Endothelial cell (in vitro differentiated cells): ENCODE measurements around the gene FDX2. TPM values are rescaled to one million over a fixed set of nuclear protein-coding genes. Genes with fewer than 3 reads are reported as not detected.

Experiments
- DNase-seq: peaks from one replicate; pipeline ENCODE4 v3.0.0; 2021; ENCODE audit warnings: low spot score
- H3K27ac Mint-ChIP-seq: one replicate; pipeline ENCODE4 v1.8.0; 2021; ENCODE audit warnings: mixed read lengths, inconsistent platforms; ENCODE audit not compliant: unreplicated experiment
- H3K27me3 Mint-ChIP-seq: one replicate; pipeline ENCODE4 v1.8.0; 2021; ENCODE audit warnings: mild to moderate bottlenecking, moderate library complexity, mixed read lengths, inconsistent platforms; ENCODE audit not compliant: unreplicated experiment
- H3K36me3 Mint-ChIP-seq: one replicate; pipeline ENCODE4 v1.8.0; 2021; ENCODE audit warnings: mild to moderate bottlenecking, low read depth, mixed read lengths, inconsistent platforms; ENCODE audit not compliant: unreplicated experiment
- H3K4me1 Mint-ChIP-seq: one replicate; pipeline ENCODE4 v1.8.0; 2021; ENCODE audit warnings: mild to moderate bottlenecking, mixed read lengths, inconsistent platforms; ENCODE audit not compliant: unreplicated experiment
- H3K4me3 Mint-ChIP-seq: one replicate; pipeline ENCODE4 v1.8.0; 2021; ENCODE audit warnings: mild to moderate bottlenecking, mixed read lengths, inconsistent platforms; ENCODE audit not compliant: unreplicated experiment
- H3K9me3 Mint-ChIP-seq: one replicate; pipeline ENCODE4 v1.8.0; 2021; ENCODE audit warnings: mixed read lengths, inconsistent platforms; ENCODE audit not compliant: unreplicated experiment
- total RNA-seq: library from RNA; stranded (reverse); fragmentation: NEBNext Ultra II Directional; extraction: Animal tissue kit (Norgen Biotek cat#: 25700); gene quantifications from one replicate; pipeline ENCODE4 v1.2.1, GENCODE V29; 2021; ENCODE audit not compliant: unreplicated experiment
- TF ChIP-seq, protein P1 (sequence below): fragments of 200-600 bp; sonication (generic); IDR thresholded peaks from one replicate; pipeline ENCODE4 v1.5.0; 2021; ENCODE audit warnings: antibody characterized with exemption; ENCODE audit not compliant: unreplicated experiment

FDX2 gene
- total RNA-seq, 1 donor from 2014 or later, result 18.9 TPM

DNA sequence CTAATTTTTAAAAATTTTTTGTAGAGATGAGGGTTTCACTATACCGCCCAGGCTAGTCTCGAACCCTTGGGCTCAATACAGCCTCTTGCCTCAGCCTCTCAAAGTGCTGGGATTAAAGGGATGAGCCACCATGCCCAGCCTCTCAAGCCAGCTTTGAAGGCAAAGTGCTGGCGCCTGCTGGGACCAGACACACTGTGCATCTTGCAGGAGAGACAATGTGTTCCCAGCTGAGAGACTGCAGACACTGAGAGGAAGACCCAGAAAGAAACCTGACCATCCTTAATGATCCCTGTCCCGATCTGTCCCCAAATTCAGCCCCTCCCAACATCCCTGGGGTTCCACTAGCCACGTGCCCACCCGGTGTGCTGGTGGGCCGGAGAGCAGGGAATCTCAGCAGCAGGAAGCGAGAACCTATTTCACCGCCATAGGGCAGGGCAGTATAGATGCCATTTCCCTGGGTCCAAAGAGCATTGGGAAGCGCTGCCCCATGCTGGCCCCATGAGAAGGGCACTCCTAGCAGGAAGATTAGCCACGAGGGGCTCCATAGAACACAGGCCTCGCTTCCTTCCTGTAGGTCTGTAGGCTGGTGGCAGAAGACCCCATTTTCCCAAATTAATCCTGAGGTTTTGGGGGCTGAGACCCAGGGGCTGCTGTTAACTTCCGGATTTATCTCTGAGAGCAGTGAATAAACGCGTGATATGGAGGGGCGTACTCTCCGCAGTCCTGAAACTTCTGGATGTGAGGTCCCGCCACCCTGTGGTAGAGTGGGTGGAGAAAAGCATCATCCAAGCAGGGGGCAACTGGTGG, 16.5 kb upstream of the FDX2 start:
- TF ChIP-seq, protein P1, sequence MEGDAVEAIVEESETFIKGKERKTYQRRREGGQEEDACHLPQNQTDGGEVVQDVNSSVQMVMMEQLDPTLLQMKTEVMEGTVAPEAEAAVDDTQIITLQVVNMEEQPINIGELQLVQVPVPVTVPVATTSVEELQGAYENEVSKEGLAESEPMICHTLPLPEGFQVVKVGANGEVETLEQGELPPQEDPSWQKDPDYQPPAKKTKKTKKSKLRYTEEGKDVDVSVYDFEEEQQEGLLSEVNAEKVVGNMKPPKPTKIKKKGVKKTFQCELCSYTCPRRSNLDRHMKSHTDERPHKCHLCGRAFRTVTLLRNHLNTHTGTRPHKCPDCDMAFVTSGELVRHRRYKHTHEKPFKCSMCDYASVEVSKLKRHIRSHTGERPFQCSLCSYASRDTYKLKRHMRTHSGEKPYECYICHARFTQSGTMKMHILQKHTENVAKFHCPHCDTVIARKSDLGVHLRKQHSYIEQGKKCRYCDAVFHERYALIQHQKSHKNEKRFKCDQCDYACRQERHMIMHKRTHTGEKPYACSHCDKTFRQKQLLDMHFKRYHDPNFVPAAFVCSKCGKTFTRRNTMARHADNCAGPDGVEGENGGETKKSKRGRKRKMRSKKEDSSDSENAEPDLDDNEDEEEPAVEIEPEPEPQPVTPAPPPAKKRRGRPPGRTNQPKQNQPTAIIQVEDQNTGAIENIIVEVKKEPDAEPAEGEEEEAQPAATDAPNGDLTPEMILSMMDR, result no peak
- peaks cover 9% of the 10 kb centered on the region for H3K4me1 Mint-ChIP-seq

DNA sequence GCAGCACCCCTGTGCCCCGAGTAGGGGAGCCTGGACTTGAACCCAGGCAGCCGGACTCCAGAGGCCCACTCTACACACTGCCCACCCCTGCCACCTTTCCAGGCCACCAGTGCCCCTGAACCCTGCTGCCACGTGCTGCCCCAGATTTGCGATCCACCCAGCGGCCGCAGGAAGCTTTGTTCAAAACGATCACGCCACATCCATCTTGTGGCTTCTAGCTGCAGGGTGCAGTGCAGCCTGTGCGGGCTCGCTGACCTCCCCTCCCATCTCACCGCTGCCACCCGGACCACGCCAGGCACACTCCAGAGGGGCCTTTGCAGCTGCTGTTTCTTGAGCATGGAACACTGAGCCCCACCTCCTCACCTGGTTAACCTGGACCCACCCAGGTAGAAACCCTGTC, 13.7 kb upstream of the FDX2 start:
- TF ChIP-seq, protein P1, result no peak
- peaks cover 13% of the 10 kb centered on the region for H3K27me3 Mint-ChIP-seq
- H3K4me1 Mint-ChIP-seq, result peaks cover 9% of the 10 kb centered on the region
- peaks cover 21% of the 10 kb centered on the region for H3K36me3 Mint-ChIP-seq
- H3K4me3 Mint-ChIP-seq, result no peak overlapping the region
- H3K27ac Mint-ChIP-seq, result no peak overlapping the region
- DNase-seq, result no peak
- no peaks in the 10 kb centered on the region for H3K9me3 Mint-ChIP-seq

More for the DNA sequence above, 16.5 kb upstream of the FDX2 start:
- peak overlapping the region; percentile 92 for H3K27ac Mint-ChIP-seq
- no peaks in the 10 kb centered on the region for H3K9me3 Mint-ChIP-seq
- peaks cover 21% of the 10 kb centered on the region for H3K36me3 Mint-ChIP-seq
- peaks cover 14% of the 10 kb centered on the region for H3K27me3 Mint-ChIP-seq
- peak; percentile 18 for DNase-seq
- H3K4me3 Mint-ChIP-seq, result peak overlapping the region; percentile 96

DNA sequence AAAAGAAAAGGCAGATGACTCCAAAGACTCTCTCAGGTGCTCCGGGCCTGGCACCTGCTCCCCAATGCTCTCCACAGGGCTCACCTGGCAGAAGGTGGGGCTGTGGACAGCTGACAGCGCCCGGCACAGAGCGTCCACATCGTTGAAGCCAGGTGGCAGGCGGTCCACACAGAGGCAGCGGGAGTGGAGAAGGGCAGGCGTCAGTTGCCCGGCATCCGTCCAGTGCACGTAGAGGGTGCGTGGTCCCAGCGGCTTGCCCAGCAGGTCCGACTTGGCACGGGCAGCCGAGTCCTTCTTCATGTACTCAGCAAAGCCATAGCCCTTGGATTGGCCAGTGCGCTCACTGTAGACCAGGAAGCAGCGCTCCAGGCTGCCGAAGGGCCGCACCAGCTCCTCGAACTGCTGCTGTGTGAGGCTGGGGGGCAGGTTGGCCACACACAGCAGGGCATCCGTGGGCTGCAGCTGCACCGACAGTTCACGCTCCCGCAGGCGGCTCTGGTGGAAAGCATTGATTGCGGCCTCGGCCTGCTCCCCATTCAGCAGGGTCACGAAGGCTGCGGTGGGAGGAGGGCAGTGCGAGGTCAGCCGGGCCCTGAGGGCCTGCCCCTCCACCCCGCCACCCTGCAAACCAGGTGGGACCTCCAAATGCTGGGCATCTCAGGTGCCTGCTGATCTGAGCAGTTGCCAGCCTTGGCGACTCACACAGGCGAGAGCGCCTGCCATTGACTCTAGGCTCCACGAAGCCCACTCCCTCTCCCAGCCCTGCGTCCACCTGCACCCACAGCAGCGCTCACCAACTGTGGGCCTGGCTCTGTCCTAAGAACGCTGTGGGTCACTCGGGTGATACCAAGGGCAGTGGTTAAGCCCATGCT, 13.0 kb upstream of the FDX2 start:
- Mint-ChIP-seq H3K9me3 (no peaks in the 10 kb centered on the region), H3K27ac (no peak overlapping the region), H3K27me3 (peaks cover 13% of the 10 kb centered on the region), H3K36me3 (peaks cover 17% of the 10 kb centered on the region), H3K4me3 (no peak overlapping the region), H3K4me1 (peaks cover 9% of the 10 kb centered on the region)
- no peak for DNase-seq
- TF ChIP-seq, protein P1, result no peak

DNA sequence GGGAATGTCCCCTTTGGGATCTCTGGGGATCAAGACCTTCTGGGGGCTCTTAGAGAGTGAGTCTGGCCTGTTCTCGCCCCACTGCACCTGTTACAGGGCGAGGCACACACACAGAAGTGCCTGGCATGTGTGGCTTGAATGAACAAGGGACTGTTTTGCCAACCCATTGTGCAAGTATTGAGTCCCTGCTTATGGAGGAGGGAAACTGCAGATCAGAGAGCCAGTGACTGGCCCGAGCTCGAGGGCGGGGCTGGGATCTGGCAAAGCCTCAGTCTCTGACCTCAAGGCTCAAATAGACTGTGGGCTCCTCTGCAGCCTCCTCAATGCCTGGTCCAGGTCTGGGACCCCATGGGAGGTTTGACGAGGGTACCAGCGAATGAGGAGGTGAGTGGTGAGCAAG, 12.0 kb upstream of the FDX2 start:
- Mint-ChIP-seq H3K9me3 (no peaks in the 10 kb centered on the region), H3K4me1 (peaks cover 7% of the 10 kb centered on the region), H3K36me3 (peaks cover 19% of the 10 kb centered on the region), H3K27ac (no peak overlapping the region), H3K27me3 (peaks cover 11% of the 10 kb centered on the region), H3K4me3 (no peak overlapping the region)
- TF ChIP-seq, protein P1, result no peak
- no peak for DNase-seq

DNA sequence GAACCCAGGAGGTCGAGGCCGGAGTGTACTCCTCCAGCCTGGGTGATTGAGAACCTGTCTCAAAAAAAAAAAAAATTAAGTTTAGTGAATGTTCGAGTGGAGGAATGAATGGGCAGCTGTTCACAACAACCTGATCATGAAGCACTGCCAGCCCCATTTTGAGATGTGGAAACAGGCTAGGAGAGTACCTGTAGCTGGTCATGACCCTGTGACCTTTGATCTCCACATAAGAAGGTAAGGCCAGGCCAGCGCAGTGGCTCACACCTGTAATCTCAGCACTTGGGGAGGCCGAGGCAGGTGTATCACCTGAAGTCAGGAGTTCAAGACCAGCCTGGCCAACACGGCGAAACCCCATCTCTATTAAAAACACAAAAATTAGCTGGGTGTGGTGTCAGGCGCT, 9.9 kb upstream of the FDX2 start:
- H3K9me3 Mint-ChIP-seq, result no peaks in the 10 kb centered on the region
- peaks cover 10% of the 10 kb centered on the region for H3K27me3 Mint-ChIP-seq
- peaks cover 20% of the 10 kb centered on the region for H3K36me3 Mint-ChIP-seq
- no peak for DNase-seq
- H3K4me3 Mint-ChIP-seq, result no peak overlapping the region
- TF ChIP-seq, protein P1, result no peak
- no peak overlapping the region for H3K27ac Mint-ChIP-seq
- H3K4me1 Mint-ChIP-seq, result no peaks in the 10 kb centered on the region
